Transverse colon (tissue), 4 donors: ENCODE measurements around the gene VPREB3. TPM values are rescaled to one million over a fixed set of nuclear protein-coding genes. Genes with fewer than 3 reads are reported as not detected.

Experiments
- DNase-seq: peaks from one replicate; pipeline ENCODE4 v3.0.0-alpha.2; 2019
- H3K27ac ChIP-seq, 4 donors: fragments of 200-600 bp; sonication (generic); 2 replicates each; pipeline ENCODE4 v1.5.1; 2016 to 2018; ENCODE audit warnings: inconsistent platforms in 4 of 4
- H3K27me3 ChIP-seq: fragments of 200-600 bp; sonication (generic); 2 replicates; pipeline ENCODE4 v1.5.1; 2017; ENCODE audit warnings: inconsistent platforms
- H3K36me3 ChIP-seq, 4 donors: fragments of 200-600 bp; sonication (generic); 2 replicates each; pipeline ENCODE4 v1.5.1; 2017 to 2019; ENCODE audit warnings: inconsistent platforms in 4 of 4
- H3K4me1 ChIP-seq, 4 donors: fragments of 200-600 bp; sonication (generic); 2 replicates each; pipeline ENCODE4 v1.5.1; 2017 to 2020; ENCODE audit warnings: inconsistent platforms in 4 of 4
- H3K4me3 ChIP-seq, 4 donors: fragments of 200-600 bp; sonication (generic); 1 replicate in 1 of 4; 2 replicates in 3 of 4; pipeline versions ENCODE4 v1.5.1 to v1.6.1; 2017 to 2019; ENCODE audit warnings: inconsistent platforms in 4 of 4
- H3K9me3 ChIP-seq, 2 donors: fragments of 200-600 bp; sonication (generic); 2 replicates each; pipeline ENCODE4 v1.5.1; 2017 to 2019; ENCODE audit warnings: inconsistent platforms in 2 of 2
- EP300 ChIP-seq: sonication (generic); formaldehyde crosslinking; IDR thresholded peaks from one replicate; pipeline ENCODE4 v1.6.1; 2017; ENCODE audit warnings: antibody characterized with exemption, low read depth
- POLR2A ChIP-seq: fragments of 450-650 bp; IDR thresholded peaks from one replicate; pipeline ENCODE4 v1.6.1; 2016; ENCODE audit warnings: antibody characterized with exemption, mild to moderate bottlenecking, moderate library complexity
- POLR2AphosphoS5 ChIP-seq, 3 donors: sonication (generic); formaldehyde crosslinking; IDR thresholded peaks; one replicate each; pipeline ENCODE4 v1.6.1; 2016; ENCODE audit warnings: antibody characterized with exemption in 3 of 3
- WGBS, 2 donors: methylation state at CpG; one replicate each; pipeline ENCODE4 v1.1.5; 2018; ENCODE audit warnings: low coverage in 1 of 2; 5-methylcytosine and 5-hydroxymethylcytosine counted together
- in situ Hi-C, 4 donors: fragments of 200-750 bp; cut with MboI; loops; one replicate each; pipeline versions ENCODE4 v1.15.0 to v1.15.1; 2017; ENCODE audit warnings: low sequenced_read_pairs in 3 of 4, low pct_ligation_motif_present in 1 of 4, low pct_unique_long_range_greater_than_20kb in 1 of 4
- intact Hi-C: fragments of 100-400 bp; cut with DNase I; formaldehyde crosslinking; loops from one replicate; pipeline ENCODE4 v1.15.1; 2023; ENCODE audit warnings: low total_unique reads
- total RNA-seq, 4 donors: library from RNA; depleted of rRNA; stranded (reverse); fragments of >200 nt; gene quantifications; one replicate each; pipeline ENCODE4 v1.1.0, GENCODE V29; 2016
- TF ChIP-seq, protein P1 (sequence below), 5 experiments: fragments of 200-600 bp in 3 of 5; fragments of 450-650 bp in 2 of 5; sonication (generic) in 3 of 5; IDR thresholded peaks; 1 replicate in 2 of 5; 2 replicates in 3 of 5; pipeline ENCODE4 v1.5.1; 2016 to 2017; ENCODE audit warnings: antibody characterized with exemption in 5 of 5, inconsistent platforms in 3 of 5, mild to moderate bottlenecking in 2 of 5, moderate library complexity in 1 of 5

Gene VPREB3
- total RNA-seq, 4 donors from 2014 or later, result 2.6 to 5.4 TPM; not detected in 2

DNA sequence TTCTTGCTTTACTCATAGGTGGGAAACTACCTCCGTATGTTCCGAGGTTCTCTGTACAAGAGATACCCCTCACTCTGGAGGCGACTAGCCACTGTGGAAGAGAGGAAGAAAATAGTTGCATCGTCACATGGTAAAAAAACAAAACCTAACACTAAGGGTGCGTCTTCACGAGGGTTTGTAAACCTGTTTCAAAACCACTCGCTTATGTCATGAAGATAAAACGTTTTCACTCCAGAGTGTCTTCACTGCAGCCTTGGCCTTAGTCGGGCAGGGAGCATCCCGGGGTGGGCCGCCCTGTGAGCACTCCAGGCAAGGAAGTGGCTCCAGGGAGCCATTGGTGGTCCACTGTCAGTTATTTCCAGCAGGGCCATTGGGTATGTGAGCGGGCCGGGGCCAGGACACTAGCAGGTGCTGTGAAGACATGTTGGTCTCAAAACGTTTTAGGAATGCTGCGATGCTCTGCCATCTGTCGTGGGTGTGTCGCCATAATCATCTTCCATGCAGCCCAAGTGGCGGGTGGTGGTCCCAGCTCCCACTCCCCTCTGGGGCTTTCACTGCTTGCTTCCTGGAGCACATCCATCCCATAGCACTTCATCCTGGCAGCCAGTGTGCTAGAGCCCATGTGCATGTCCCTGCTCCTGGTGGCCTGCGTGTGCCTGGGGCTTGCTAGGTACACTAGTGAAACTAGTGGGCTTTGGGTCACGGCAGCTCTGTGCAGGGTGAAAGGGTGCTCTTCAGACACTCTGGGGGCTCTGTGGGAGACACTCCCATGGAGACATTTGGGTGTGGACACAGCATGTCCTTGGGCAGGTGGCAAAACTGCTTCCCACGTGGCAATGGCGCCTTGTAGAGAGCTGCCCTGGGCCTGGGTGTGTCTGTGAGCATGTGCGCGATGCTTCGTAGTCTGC lies 37.8 kb upstream of the VPREB3 start:
- no peak for DNase-seq
- WGBS, 2 donors, result 66 to 79% methylated on average over 10 to 25 of the region's 25 CpGs
- H3K9me3 ChIP-seq, result no peaks in the 10 kb centered on the region
- peaks cover 0 to 17% (median 8%) of the 10 kb centered on the region in 4 donors for H3K36me3 ChIP-seq
- in situ Hi-C loops, result no loop called here
- TF ChIP-seq POLR2AphosphoS5 (IDR thresholded peaks at IDR 0.05), result no peak
- no peak for TF ChIP-seq EP300
- no peak for TF ChIP-seq POLR2A
- TF ChIP-seq, protein P1, sequence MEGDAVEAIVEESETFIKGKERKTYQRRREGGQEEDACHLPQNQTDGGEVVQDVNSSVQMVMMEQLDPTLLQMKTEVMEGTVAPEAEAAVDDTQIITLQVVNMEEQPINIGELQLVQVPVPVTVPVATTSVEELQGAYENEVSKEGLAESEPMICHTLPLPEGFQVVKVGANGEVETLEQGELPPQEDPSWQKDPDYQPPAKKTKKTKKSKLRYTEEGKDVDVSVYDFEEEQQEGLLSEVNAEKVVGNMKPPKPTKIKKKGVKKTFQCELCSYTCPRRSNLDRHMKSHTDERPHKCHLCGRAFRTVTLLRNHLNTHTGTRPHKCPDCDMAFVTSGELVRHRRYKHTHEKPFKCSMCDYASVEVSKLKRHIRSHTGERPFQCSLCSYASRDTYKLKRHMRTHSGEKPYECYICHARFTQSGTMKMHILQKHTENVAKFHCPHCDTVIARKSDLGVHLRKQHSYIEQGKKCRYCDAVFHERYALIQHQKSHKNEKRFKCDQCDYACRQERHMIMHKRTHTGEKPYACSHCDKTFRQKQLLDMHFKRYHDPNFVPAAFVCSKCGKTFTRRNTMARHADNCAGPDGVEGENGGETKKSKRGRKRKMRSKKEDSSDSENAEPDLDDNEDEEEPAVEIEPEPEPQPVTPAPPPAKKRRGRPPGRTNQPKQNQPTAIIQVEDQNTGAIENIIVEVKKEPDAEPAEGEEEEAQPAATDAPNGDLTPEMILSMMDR (IDR thresholded peaks at IDR 0.05), result no peak
- H3K27me3 ChIP-seq, result no peaks in the 10 kb centered on the region
- peak overlapping the region in 3 of 4 donors; percentile 2 to 55 (median 14) for H3K27ac ChIP-seq
- H3K4me1 ChIP-seq, result peaks cover 15 to 49% (median 22%) of the 10 kb centered on the region in 4 donors
- no peak overlapping the region for H3K4me3 ChIP-seq
- intact Hi-C loops, result no loop called here

DNA sequence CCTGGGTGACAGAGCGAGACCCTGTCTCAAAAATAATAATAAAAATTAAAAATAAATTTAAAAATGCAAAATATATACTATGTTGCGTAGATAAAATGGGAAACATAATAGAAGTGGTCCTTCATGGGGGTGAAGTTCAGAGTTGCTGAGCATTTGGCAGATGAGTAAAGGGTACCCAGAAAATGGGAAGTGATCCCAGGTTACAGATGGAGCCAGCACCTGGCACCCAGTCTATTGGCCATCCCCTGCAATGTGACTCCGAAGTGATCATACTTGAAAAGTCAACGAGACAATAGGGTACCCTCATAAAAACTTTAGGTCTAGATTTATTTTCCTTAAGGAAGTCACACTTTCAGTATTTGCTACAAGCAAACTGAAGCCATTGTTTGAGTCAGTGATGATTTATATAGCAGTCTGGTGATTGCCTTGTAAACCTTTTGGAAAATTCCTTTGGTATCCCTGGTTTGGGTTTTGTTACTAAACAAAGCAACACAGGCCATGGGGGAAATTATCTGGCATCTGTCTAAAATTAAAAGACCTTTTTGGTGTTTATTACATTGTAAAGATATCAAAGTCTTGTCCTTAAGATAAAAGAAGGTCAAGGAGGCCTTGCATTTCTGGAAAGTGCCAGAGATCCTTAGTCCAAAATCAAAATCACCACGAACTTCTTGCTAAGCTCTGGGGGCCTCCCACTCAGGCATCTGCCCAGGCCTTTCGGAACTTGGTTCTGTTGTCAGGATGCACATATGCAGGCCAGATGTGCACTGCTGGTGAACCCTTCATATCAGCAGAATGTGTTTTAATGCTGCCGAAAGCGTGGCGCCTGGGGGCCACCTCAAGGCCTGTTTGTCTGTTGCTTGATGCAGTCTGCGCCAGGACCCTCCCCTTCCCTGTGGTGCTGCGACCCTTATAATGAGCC lies 36.9 kb upstream of the VPREB3 start:
- H3K27ac ChIP-seq, result peak overlapping the region in 3 of 4 donors; percentile 2 to 55 (median 14)
- peaks cover 19 to 54% (median 27%) of the 10 kb centered on the region in 4 donors for H3K4me1 ChIP-seq
- no peaks in the 10 kb centered on the region for H3K9me3 ChIP-seq
- H3K4me3 ChIP-seq, result no peak overlapping the region
- peaks cover 0 to 15% (median 7%) of the 10 kb centered on the region in 4 donors for H3K36me3 ChIP-seq
- in situ Hi-C loops, result no loop called here
- TF ChIP-seq POLR2A (no peak), POLR2AphosphoS5 (IDR thresholded peaks at IDR 0.05) (no peak), EP300 (no peak)
- TF ChIP-seq, protein P1 (IDR thresholded peaks at IDR 0.05), result no peak
- intact Hi-C loops, result no loop called here
- WGBS, 2 donors, result 40 to 66% methylated on average over 8 to 11 of the region's 11 CpGs
- no peak for DNase-seq
- no peaks in the 10 kb centered on the region for H3K27me3 ChIP-seq

DNA sequence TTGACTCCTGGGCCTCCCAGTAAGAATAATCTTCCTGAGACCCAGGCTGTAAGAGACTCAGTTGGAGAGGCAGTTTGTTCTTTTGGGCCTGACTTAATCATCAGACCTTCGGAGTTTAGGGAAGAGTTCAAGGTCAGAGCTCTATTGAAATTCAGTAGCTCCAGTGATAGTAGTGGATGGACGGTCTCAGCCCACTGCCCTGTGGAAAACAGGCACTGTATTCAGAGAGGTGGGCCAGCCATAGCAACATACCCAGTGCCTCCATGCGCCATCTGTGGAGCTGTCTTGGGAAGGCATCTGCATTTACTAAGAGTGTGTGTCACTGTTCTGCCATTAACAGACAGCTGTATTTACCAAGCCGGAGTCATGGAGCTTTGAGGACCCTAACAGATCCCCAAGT lies 35.4 kb upstream of the VPREB3 start:
- intact Hi-C loops (no loop called here), in situ Hi-C loops (loop anchor here in 2 of 4 donors (10.0 kb wide), 1 partner anchor 55 kb away; no protein-coding TSS in a partner anchor)
- no peaks in the 10 kb centered on the region for H3K27me3 ChIP-seq

More for the DNA sequence above, 35.4 kb upstream of the VPREB3 start:
- Histone ChIP-seq H3K36me3 (peaks cover 0 to 8% (median 3%) of the 10 kb centered on the region in 4 donors), H3K4me1 (peaks cover 20 to 62% (median 29%) of the 10 kb centered on the region in 4 donors), H3K9me3 (no peaks in the 10 kb centered on the region), H3K4me3 (no peak overlapping the region), H3K27ac (no peak overlapping the region)
- no peak for DNase-seq
- TF ChIP-seq POLR2AphosphoS5 (IDR thresholded peaks at IDR 0.05) (no peak), POLR2A (no peak), EP300 (no peak)
- TF ChIP-seq, protein P1 (IDR thresholded peaks at IDR 0.05), result no peak
- 95% methylated on average over 4 of the region's 4 CpGs; no CpG with 5 or more reads in 1 of the 2 donors for whole genome bisulfite sequencing, 2 donors
